OCI-LY1 (cell line): Measurements from ENCODE around the gene CREB5.

Source experiments
- H2AFZ ChIP-seq: fragments of 200-600 bp; sonication (generic), shearing (Covaris generic); 2 replicates; pipeline ENCODE4 v1.6.0; 2014; ENCODE audit warnings: antibody characterized with exemption, mild to moderate bottlenecking, low read length
- H3F3A ChIP-seq: fragments of 200-600 bp; sonication (generic), shearing (Covaris generic); 2 replicates; pipeline ENCODE4 v1.6.0; 2014; ENCODE audit warnings: mild to moderate bottlenecking, antibody characterized with exemption, low read length, moderate library complexity; ENCODE audit not compliant: insufficient read depth
- H3K27ac ChIP-seq: fragments of 200-600 bp; sonication (generic); 2 replicates; pipeline ENCODE4 v1.5.1; 2014; ENCODE audit warnings: low read length, mixed run types, mild to moderate bottlenecking, low read depth; ENCODE audit not compliant: poor library complexity, severe bottlenecking
- H3K27me3 ChIP-seq: fragments of 200-600 bp; sonication (generic); 2 replicates; pipeline ENCODE4 v1.6.0; 2014; ENCODE audit warnings: antibody characterized with exemption, mild to moderate bottlenecking, low read length, moderate library complexity; ENCODE audit not compliant: insufficient read depth
- H3K36me3 ChIP-seq: fragments of 200-600 bp; sonication (generic); 2 replicates; pipeline ENCODE4 v1.6.1; 2014; ENCODE audit warnings: mild to moderate bottlenecking, antibody characterized with exemption, low read length, moderate library complexity, mixed read lengths; ENCODE audit not compliant: insufficient read depth
- H3K4me1 ChIP-seq: fragments of 200-600 bp; sonication (generic); 2 replicates; pipeline ENCODE4 v1.5.1; 2014; ENCODE audit warnings: mild to moderate bottlenecking, low read length, moderate library complexity; ENCODE audit not compliant: insufficient read depth, severe bottlenecking
- H3K4me2 ChIP-seq: fragments of 200-600 bp; sonication (generic), shearing (Covaris generic); 2 replicates; pipeline ENCODE4 v1.6.1; 2014; ENCODE audit warnings: low read length
- H3K4me3 ChIP-seq: fragments of 200-600 bp; sonication (generic); 2 replicates; pipeline ENCODE4 v1.5.1; 2014; ENCODE audit warnings: low read length, low read depth, mild to moderate bottlenecking, mixed read lengths; ENCODE audit not compliant: poor library complexity, severe bottlenecking
- H3K79me2 ChIP-seq: fragments of 200-600 bp; shearing (Covaris generic); 2 replicates; pipeline ENCODE4 v1.6.1; 2016; ENCODE audit warnings: mixed run types, low read length, mixed read lengths; ENCODE audit not compliant: insufficient read depth
- H3K9ac ChIP-seq: fragments of 200-600 bp; sonication (generic), shearing (Covaris generic); 2 replicates; pipeline ENCODE4 v1.6.1; 2014; ENCODE audit warnings: mild to moderate bottlenecking, low read length, mixed read lengths
- H3K9me2 ChIP-seq: fragments of 200-600 bp; sonication (generic), shearing (Covaris generic); 2 replicates; pipeline ENCODE4 v1.6.1; 2014; ENCODE audit warnings: low read depth, mild to moderate bottlenecking, low read length, mixed read lengths
- H3K9me3 ChIP-seq: fragments of 200-600 bp; shearing (Covaris generic); 2 replicates; pipeline ENCODE4 v1.6.1; 2014; ENCODE audit warnings: low read length, mixed read lengths
- H4K20me1 ChIP-seq: fragments of 200-600 bp; sonication (generic), shearing (Covaris generic); 2 replicates; pipeline ENCODE4 v1.6.0; 2016; ENCODE audit warnings: mild to moderate bottlenecking, low read length; ENCODE audit not compliant: insufficient read depth
- CTCF ChIP-seq: fragments of 200-600 bp; sonication (generic), shearing (Covaris generic); IDR thresholded peaks from 2 replicates; pipeline ENCODE4 v1.5.1; 2017; ENCODE audit warnings: mild to moderate bottlenecking, antibody characterized with exemption, low read length, moderate library complexity, mixed read lengths
- EZH2 ChIP-seq: fragments of 200-600 bp; sonication (generic), shearing (Covaris generic); IDR thresholded peaks from 2 replicates; pipeline ENCODE4 v1.8.0; 2017; ENCODE audit warnings: borderline replicate concordance, mixed run types, mild to moderate bottlenecking, antibody characterized with exemption, low read length, moderate library complexity, mixed read lengths

Gene CREB5

GRCh38 chr7:28381466-28381865 is 30.9 kb upstream of the CREB5 start:
- Histone ChIP-seq H3F3A (no peaks in the 10 kb centered on the region), H3K27ac (no peak overlapping the region), H3K9ac (no peak overlapping the region), H3K36me3 (no peaks in the 10 kb centered on the region), H3K79me2 (no peaks in the 10 kb centered on the region), H4K20me1 (no peaks in the 10 kb centered on the region), H3K4me2 (no peak overlapping the region), H3K4me3 (no peak overlapping the region), H3K9me2 (no peaks in the 10 kb centered on the region), H3K4me1 (no peaks in the 10 kb centered on the region), H2AFZ (no peak overlapping the region), H3K9me3 (no peaks in the 10 kb centered on the region), H3K27me3 (peaks cover 16% of the 10 kb centered on the region; the same call in 1 of the 2 replicates)
- TF ChIP-seq CTCF (no peak), EZH2 (no peak)

- H2AFZ ChIP-seq: no peak overlapping the region
- H3K4me2 ChIP-seq: no peak overlapping the region
- no peaks in the 10 kb centered on the region for H3F3A ChIP-seq
- no peak overlapping the region for H3K27ac ChIP-seq
- no peaks in the 10 kb centered on the region for H3K9me3 ChIP-seq
- no peak overlapping the region for H3K4me3 ChIP-seq
- TF ChIP-seq CTCF (no peak), EZH2 (no peak)
- no peak overlapping the region for H3K9ac ChIP-seq
- H3K27me3 ChIP-seq: peaks cover 13% of the 10 kb centered on the region; the same call in 1 of the 2 replicates
- no peaks in the 10 kb centered on the region for H3K9me2 ChIP-seq
- H3K36me3 ChIP-seq: no peaks in the 10 kb centered on the region
- H3K4me1 ChIP-seq: no peaks in the 10 kb centered on the region
- no peaks in the 10 kb centered on the region for H4K20me1 ChIP-seq
- no peaks in the 10 kb centered on the region for H3K79me2 ChIP-seq
Measured at GRCh38 chr7:28382144-28382543, 30.2 kb upstream of the CREB5 start.

GRCh38 chr7:28383975-28384374 is 28.3 kb upstream of the CREB5 start:
- Histone ChIP-seq H3K36me3 (no peaks in the 10 kb centered on the region), H3K27me3 (peaks cover 13% of the 10 kb centered on the region; the same call in 1 of the 2 replicates), H4K20me1 (no peaks in the 10 kb centered on the region), H3K79me2 (no peaks in the 10 kb centered on the region), H2AFZ (no peak overlapping the region), H3K4me1 (no peaks in the 10 kb centered on the region), H3F3A (no peaks in the 10 kb centered on the region), H3K27ac (no peak overlapping the region), H3K9me3 (no peaks in the 10 kb centered on the region), H3K9ac (no peak overlapping the region), H3K4me2 (no peak overlapping the region), H3K9me2 (no peaks in the 10 kb centered on the region), H3K4me3 (no peak overlapping the region)
- no peak for TF ChIP-seq CTCF
- no peak for TF ChIP-seq EZH2
